Mesodermal cell (in vitro differentiated cells): ENCODE data around the gene TRAPPC10. TPM values are rescaled to one million over a fixed set of nuclear protein-coding genes. Genes with fewer than 3 reads are reported as not detected.

Experiments used
- H3K27ac ChIP-seq: 2 replicates; pipeline ENCODE4 v1.7.0; 2013; ENCODE audit warnings: mild to moderate bottlenecking, low read depth, low read length, moderate library complexity; ENCODE audit not compliant: severe bottlenecking
- H3K36me3 ChIP-seq: 2 replicates; pipeline ENCODE4 v1.7.1; 2013; ENCODE audit warnings: mild to moderate bottlenecking, low read length, moderate library complexity; ENCODE audit not compliant: control insufficient read depth, insufficient read depth
- H3K4me1 ChIP-seq: one replicate; pipeline ENCODE4 v1.7.1; 2013; ENCODE audit warnings: mild to moderate bottlenecking, low read length; ENCODE audit not compliant: insufficient read depth, control insufficient read depth, poor library complexity, severe bottlenecking
- H3K4me3 ChIP-seq: 2 replicates; pipeline ENCODE4 v1.7.0; 2013; ENCODE audit warnings: low read length, control low read depth, mild to moderate bottlenecking; ENCODE audit not compliant: insufficient read depth, poor library complexity, severe bottlenecking; ENCODE audit errors: extremely low read depth
- H3K9me3 ChIP-seq: 2 replicates; pipeline ENCODE4 v1.7.1; 2013; ENCODE audit warnings: mild to moderate bottlenecking, low read length, moderate library complexity; ENCODE audit not compliant: control insufficient read depth
- WGBS, 2 experiments: methylation state at CpG; one replicate each; pipeline ENCODE4 v1.1.5; 2013; ENCODE audit warnings: missing lambda C conversion rate in 2 of 2; ENCODE audit not compliant: insufficient coverage in 2 of 2; 5-methylcytosine and 5-hydroxymethylcytosine counted together
- polyA plus RNA-seq, 2 experiments: library from polyadenylated mRNA; stranded (reverse); fragments of 50-300 nt; gene quantifications; one replicate each; pipeline ENCODE4 v1.2.3, GENCODE V29; 2013

Gene TRAPPC10, protein sequence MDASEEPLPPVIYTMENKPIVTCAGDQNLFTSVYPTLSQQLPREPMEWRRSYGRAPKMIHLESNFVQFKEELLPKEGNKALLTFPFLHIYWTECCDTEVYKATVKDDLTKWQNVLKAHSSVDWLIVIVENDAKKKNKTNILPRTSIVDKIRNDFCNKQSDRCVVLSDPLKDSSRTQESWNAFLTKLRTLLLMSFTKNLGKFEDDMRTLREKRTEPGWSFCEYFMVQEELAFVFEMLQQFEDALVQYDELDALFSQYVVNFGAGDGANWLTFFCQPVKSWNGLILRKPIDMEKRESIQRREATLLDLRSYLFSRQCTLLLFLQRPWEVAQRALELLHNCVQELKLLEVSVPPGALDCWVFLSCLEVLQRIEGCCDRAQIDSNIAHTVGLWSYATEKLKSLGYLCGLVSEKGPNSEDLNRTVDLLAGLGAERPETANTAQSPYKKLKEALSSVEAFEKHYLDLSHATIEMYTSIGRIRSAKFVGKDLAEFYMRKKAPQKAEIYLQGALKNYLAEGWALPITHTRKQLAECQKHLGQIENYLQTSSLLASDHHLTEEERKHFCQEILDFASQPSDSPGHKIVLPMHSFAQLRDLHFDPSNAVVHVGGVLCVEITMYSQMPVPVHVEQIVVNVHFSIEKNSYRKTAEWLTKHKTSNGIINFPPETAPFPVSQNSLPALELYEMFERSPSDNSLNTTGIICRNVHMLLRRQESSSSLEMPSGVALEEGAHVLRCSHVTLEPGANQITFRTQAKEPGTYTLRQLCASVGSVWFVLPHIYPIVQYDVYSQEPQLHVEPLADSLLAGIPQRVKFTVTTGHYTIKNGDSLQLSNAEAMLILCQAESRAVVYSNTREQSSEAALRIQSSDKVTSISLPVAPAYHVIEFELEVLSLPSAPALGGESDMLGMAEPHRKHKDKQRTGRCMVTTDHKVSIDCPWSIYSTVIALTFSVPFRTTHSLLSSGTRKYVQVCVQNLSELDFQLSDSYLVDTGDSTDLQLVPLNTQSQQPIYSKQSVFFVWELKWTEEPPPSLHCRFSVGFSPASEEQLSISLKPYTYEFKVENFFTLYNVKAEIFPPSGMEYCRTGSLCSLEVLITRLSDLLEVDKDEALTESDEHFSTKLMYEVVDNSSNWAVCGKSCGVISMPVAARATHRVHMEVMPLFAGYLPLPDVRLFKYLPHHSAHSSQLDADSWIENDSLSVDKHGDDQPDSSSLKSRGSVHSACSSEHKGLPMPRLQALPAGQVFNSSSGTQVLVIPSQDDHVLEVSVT
- polyA plus RNA-seq (2013, experiment 1 of 2): 18.1 TPM
- 20.6 TPM for polyA plus RNA-seq (2013, experiment 2 of 2)

DNA sequence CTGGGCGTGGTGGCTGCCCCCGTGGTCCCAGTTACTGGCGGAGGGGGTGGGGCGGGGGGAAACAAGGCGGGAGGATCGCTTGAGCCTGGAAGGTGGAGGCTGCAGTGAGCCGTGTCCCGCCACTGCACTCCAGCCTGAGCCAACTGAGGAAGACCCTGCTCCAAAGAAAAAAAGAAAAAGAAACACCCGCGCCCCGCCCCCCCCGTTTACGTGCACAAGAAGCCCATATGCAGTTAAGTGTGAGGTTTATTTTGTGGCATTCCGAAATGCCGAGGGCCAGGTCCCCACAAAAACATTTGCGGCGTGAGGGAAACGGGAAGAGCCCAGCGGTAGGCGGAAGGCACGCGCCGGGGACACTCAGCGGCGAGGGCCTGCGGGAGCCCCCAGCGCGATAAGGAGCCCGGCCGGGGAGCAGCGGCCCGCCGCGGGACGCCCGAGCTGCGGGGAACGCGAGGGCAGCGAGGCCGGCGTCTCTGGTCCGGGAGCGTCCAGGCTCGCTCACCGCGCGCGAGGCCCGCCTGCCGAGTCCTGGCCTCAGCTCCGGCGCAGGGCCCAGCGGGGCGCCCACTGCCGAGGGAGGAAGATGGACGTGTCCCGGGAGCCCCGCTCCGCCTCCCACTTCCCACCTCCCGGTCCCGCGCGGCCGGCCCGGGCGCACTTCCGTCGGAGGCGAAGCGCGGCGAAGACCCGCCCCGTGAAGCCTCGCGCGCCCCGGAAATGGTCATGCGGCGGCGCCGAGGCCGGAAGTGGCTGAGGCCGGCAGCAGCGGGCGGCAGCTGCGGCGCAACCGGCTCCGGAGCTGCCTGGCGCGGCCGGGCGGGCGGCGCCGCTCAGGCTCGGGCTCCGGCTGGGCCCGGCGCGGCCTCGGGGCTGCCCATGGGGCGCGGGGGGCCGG, at the start of gene TRAPPC10:
Gene TRAPPC10, plus strand, starts transcription at position 731 of the 895 bp plus-strand sequence. CDS start 185 bp downstream, outside the sequence.
- 0 to 1% methylated on average over 88 to 102 of the region's 107 CpGs for WGBS, 2 experiments
- Histone ChIP-seq H3K4me3 (peak within 1 kb of the TSS; percentile 71), H3K27ac (peak within 1 kb of the TSS; percentile 90), H3K9me3 (no peaks in the 10 kb centered on the region), H3K36me3 (peaks cover under 1% of the 10 kb centered on the region), H3K4me1 (peaks cover 14% of the 10 kb centered on the region)

DNA sequence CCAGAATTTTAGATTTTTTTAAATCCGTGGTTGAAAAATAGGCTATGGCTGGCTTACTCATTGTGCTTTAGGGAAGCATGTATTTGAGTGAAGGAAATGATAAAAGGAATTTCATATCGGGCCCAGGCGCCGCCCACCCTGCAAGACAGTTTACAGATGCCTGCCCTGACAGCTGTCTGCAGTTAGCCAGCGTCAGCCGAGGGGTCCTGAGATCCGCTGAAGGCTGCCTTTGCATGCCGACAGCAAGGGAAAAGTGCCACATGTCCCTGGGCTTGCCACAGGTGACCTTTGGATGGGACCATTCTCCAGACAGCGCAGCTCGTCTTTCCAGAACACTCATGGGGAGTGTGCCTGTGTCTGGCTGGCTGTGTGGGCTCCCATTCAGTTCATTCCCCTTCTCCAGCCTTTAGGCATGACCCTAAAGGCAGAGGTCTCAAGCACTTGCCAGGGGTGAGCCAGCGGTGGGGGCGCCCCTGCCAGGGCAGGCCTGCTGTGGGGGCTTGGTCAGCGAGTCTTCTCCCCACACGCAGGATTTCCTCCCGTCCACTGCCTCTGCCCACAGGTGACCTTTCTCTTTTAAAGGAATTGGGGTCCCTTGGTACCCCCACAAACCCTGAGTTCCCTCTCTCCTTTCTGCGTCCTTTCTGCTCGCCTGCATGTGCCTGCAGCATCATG, 46.1 kb upstream of the TRAPPC10 start:
- Histone ChIP-seq H3K36me3 (peaks cover 4% of the 10 kb centered on the region), H3K4me1 (no peaks in the 10 kb centered on the region), H3K4me3 (no peak overlapping the region), H3K9me3 (no peaks in the 10 kb centered on the region), H3K27ac (no peak overlapping the region)
- WGBS, 2 experiments: 91 to 94% methylated on average over 15 to 17 of the region's 17 CpGs

- WGBS, 2 experiments: 90 to 91% methylated on average over 14 to 15 of the region's 18 CpGs
- Histone ChIP-seq H3K9me3 (no peaks in the 10 kb centered on the region), H3K36me3 (peaks cover 4% of the 10 kb centered on the region), H3K4me1 (no peaks in the 10 kb centered on the region), H3K4me3 (no peak overlapping the region), H3K27ac (no peak overlapping the region)
These were observed 45.1 kb upstream of the TRAPPC10 start for GRCh38 chr21:43966946-43967512.

- no peak overlapping the region for H3K4me3 ChIP-seq
- H3K4me1 ChIP-seq: no peaks in the 10 kb centered on the region
- WGBS, 2 experiments: 95 to 97% methylated on average over 6 to 8 of the region's 15 CpGs
- peaks cover 4% of the 10 kb centered on the region for H3K36me3 ChIP-seq
- H3K27ac ChIP-seq: no peak overlapping the region
- H3K9me3 ChIP-seq: no peaks in the 10 kb centered on the region
These were observed 44.1 kb upstream of the TRAPPC10 start for GRCh38 chr21:43967981-43968380.

- Histone ChIP-seq H3K4me1 (no peaks in the 10 kb centered on the region), H3K36me3 (peaks cover 4% of the 10 kb centered on the region), H3K4me3 (no peak overlapping the region), H3K9me3 (no peaks in the 10 kb centered on the region), H3K27ac (no peak overlapping the region)
- WGBS, 2 experiments: 93% methylated on average over 18 to 19 of the region's 19 CpGs
These were observed 43.5 kb upstream of the TRAPPC10 start for GRCh38 chr21:43968410-43969114.

DNA sequence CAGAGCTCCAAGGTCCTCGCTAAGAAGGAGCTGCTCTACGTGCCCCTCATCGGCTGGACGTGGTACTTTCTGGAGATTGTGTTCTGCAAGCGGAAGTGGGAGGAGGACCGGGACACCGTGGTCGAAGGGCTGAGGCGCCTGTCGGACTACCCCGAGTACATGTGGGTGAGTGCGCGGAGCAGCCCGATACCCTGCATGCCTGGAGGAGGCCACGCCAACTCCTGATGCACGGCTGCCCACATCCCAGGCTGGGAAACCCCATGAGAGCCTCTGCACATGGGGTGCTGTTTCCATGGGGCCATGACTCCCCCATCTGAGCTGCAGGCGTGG, 43.0 kb upstream of the TRAPPC10 start:
- Histone ChIP-seq H3K4me1 (no peaks in the 10 kb centered on the region), H3K27ac (no peak overlapping the region), H3K4me3 (no peak overlapping the region), H3K9me3 (no peaks in the 10 kb centered on the region), H3K36me3 (peaks cover 4% of the 10 kb centered on the region)
- WGBS, 2 experiments: 94 to 95% methylated on average over 16 of the region's 17 CpGs

DNA sequence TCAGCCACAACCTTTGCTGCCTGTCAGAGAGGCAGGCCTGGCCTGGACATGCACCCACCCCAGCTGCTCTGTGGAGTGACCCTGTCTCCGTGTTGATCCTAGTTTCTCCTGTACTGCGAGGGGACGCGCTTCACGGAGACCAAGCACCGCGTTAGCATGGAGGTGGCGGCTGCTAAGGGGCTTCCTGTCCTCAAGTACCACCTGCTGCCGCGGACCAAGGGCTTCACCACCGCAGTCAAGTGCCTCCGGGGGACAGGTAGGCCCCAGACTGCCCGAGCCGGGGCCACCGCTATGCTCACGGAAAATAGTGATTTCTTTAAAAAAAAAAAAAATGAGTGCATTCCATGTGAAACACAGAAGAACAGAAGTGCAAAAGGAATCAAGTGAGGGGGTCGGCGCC, 41.6 kb upstream of the TRAPPC10 start:
- WGBS, 2 experiments: 92 to 94% methylated on average over 15 to 16 of the region's 18 CpGs
- Histone ChIP-seq H3K27ac (no peak overlapping the region), H3K4me1 (no peaks in the 10 kb centered on the region), H3K4me3 (no peak overlapping the region), H3K36me3 (peaks cover 4% of the 10 kb centered on the region), H3K9me3 (no peaks in the 10 kb centered on the region)

DNA sequence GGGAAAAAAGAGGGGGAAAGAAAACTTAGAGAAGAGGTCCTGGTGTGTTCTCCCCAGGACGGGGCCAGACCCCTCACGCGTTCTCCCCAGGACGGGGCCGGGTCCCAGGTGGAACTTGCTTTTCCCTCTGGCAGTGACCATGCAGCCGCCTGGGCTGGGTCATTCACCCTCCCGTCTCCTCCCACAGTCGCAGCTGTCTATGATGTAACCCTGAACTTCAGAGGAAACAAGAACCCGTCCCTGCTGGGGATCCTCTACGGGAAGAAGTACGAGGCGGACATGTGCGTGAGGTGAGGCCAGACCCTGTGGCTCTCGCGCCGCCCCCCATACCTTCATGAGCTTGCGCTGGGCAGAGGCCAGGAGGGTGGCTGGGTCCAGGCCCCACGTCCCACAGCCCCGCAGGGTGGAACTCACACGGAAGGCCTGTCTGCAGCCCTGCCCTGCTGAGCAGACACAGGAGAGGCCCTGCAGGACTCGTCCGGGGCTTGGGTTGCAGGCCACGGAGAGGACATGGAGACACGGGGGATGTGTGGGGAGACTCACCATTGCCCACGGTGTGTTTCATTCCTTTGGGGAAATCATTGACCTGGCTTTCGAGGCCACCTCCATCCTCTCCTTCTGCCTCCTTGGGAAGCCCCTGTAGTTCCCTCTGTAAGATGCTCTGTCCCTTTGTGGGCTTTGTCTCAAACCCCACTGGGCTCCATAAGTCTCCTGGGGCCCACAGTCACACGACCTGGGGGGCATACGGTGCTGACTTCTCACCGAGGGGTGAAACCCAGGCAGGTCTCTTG, 40.7 kb upstream of the TRAPPC10 start:
- no peaks in the 10 kb centered on the region for H3K4me1 ChIP-seq
- H3K36me3 ChIP-seq: peaks cover 4% of the 10 kb centered on the region
- 88 to 91% methylated on average over 26 to 29 of the region's 29 CpGs for WGBS, 2 experiments
- H3K27ac ChIP-seq: no peak overlapping the region
- H3K4me3 ChIP-seq: no peak overlapping the region
- no peaks in the 10 kb centered on the region for H3K9me3 ChIP-seq
